Duodenal mucosa (tissue), 2 donors: ENCODE results near the gene TBC1D8.

ENCODE experiments used
- H3K27ac ChIP-seq: one replicate; pipeline ENCODE4 v1.7.0; 2013; ENCODE audit warnings: low read depth, low read length
- H3K27me3 ChIP-seq, 2 donors: one replicate each; pipeline ENCODE4 v1.7.0; 2013; ENCODE audit warnings: low read length in 2 of 2, control low read depth in 1 of 2; ENCODE audit not compliant: insufficient read depth in 2 of 2, control insufficient read depth in 1 of 2
- H3K36me3 ChIP-seq, 2 donors: one replicate each; pipeline ENCODE4 v1.7.0; 2013; ENCODE audit warnings: low read length in 2 of 2, control low read depth in 1 of 2; ENCODE audit not compliant: insufficient read depth in 2 of 2, control insufficient read depth in 1 of 2
- H3K4me1 ChIP-seq, 2 donors: one replicate each; pipeline ENCODE4 v1.7.0; 2013; ENCODE audit warnings: low read length in 2 of 2, control low read depth in 1 of 2; ENCODE audit not compliant: insufficient read depth in 2 of 2, control insufficient read depth in 1 of 2
- H3K4me3 ChIP-seq, 2 donors: one replicate each; pipeline ENCODE4 v1.7.0; 2013; ENCODE audit warnings: low read length in 2 of 2, low read depth in 1 of 2
- H3K9ac ChIP-seq, 2 donors: one replicate each; pipeline ENCODE4 v1.7.0; 2013; ENCODE audit warnings: low read length in 2 of 2, low read depth in 1 of 2
- H3K9me3 ChIP-seq, 2 donors: one replicate each; pipeline ENCODE4 v1.7.0; 2013; ENCODE audit warnings: low read length in 2 of 2, control low read depth in 1 of 2; ENCODE audit not compliant: control insufficient read depth in 1 of 2

TBC1D8 gene

GRCh38 chr2:101151146-101151858 lies at the start of gene TBC1D8:
TSS of gene TBC1D8 (minus strand) at chr2:101151382. CDS start at chr2:101151253, 129 bp downstream.
- Histone ChIP-seq H3K27ac (peak within 1 kb of the TSS; percentile 70), H3K27me3 (no peaks in the 10 kb centered on the region), H3K9me3 (no peaks in the 10 kb centered on the region), H3K4me3 (peak within 1 kb of the TSS; percentile 75 to 78), H3K36me3 (no peaks in the 10 kb centered on the region), H3K9ac (peak within 1 kb of the TSS; percentile 59 to 66), H3K4me1 (peaks cover 15 to 20% of the 10 kb centered on the region in 2 donors)

- H3K36me3 ChIP-seq: no peaks in the 10 kb centered on the region
- H3K9ac ChIP-seq: no peak overlapping the region
- no peaks in the 10 kb centered on the region for H3K27me3 ChIP-seq
- H3K27ac ChIP-seq: no peak overlapping the region
- H3K4me1 ChIP-seq: no peaks in the 10 kb centered on the region
- H3K9me3 ChIP-seq: no peaks in the 10 kb centered on the region
- no peak overlapping the region for H3K4me3 ChIP-seq
Measured at GRCh38 chr2:101200676-101201075, 49.5 kb upstream of the TBC1D8 start.

GRCh38 chr2:101199251-101199791 lies 48.1 kb upstream of the TBC1D8 start:
- no peaks in the 10 kb centered on the region for H3K27me3 ChIP-seq

GRCh38 chr2:101197814-101198213 lies 46.6 kb upstream of the TBC1D8 start:
- Histone ChIP-seq H3K27ac (no peak overlapping the region), H3K4me1 (no peaks in the 10 kb centered on the region), H3K9ac (no peak overlapping the region), H3K27me3 (no peaks in the 10 kb centered on the region), H3K9me3 (no peaks in the 10 kb centered on the region), H3K4me3 (no peak overlapping the region), H3K36me3 (no peaks in the 10 kb centered on the region)

More at GRCh38 chr2:101199251-101199791, 48.1 kb upstream of the TBC1D8 start:
- Histone ChIP-seq H3K4me1 (no peaks in the 10 kb centered on the region), H3K27ac (no peak overlapping the region), H3K36me3 (no peaks in the 10 kb centered on the region), H3K9ac (no peak overlapping the region), H3K4me3 (no peak overlapping the region), H3K9me3 (no peaks in the 10 kb centered on the region)

GRCh38 chr2:101197215-101197745 lies 46.1 kb upstream of the TBC1D8 start:
- Histone ChIP-seq H3K4me1 (no peaks in the 10 kb centered on the region), H3K4me3 (no peak overlapping the region), H3K9ac (no peak overlapping the region), H3K9me3 (no peaks in the 10 kb centered on the region), H3K27ac (no peak overlapping the region), H3K36me3 (no peaks in the 10 kb centered on the region), H3K27me3 (no peaks in the 10 kb centered on the region)

- Histone ChIP-seq H3K27me3 (no peaks in the 10 kb centered on the region), H3K9ac (no peak overlapping the region), H3K9me3 (no peaks in the 10 kb centered on the region), H3K4me1 (no peaks in the 10 kb centered on the region), H3K27ac (no peak overlapping the region), H3K4me3 (no peak overlapping the region), H3K36me3 (no peaks in the 10 kb centered on the region)
Measured at GRCh38 chr2:101195871-101196661, 44.9 kb upstream of the TBC1D8 start.

GRCh38 chr2:101193033-101193626 lies 41.9 kb upstream of the TBC1D8 start:
- peaks cover 0 to 8% of the 10 kb centered on the region in 2 donors for H3K4me1 ChIP-seq
- no peaks in the 10 kb centered on the region for H3K27me3 ChIP-seq
- no peak overlapping the region for H3K4me3 ChIP-seq
- no peak overlapping the region for H3K9ac ChIP-seq
- H3K9me3 ChIP-seq: peaks cover 0 to 8% of the 10 kb centered on the region in 2 donors
- no peak overlapping the region for H3K27ac ChIP-seq
- no peaks in the 10 kb centered on the region for H3K36me3 ChIP-seq

GRCh38 chr2:101190747-101191516 lies 39.8 kb upstream of the TBC1D8 start:
- Histone ChIP-seq H3K36me3 (no peaks in the 10 kb centered on the region), H3K27me3 (no peaks in the 10 kb centered on the region), H3K9me3 (peaks cover 0 to 8% of the 10 kb centered on the region in 2 donors), H3K4me1 (peaks cover 0 to 8% of the 10 kb centered on the region in 2 donors), H3K9ac (no peak overlapping the region), H3K4me3 (no peak overlapping the region), H3K27ac (peak overlapping the region; percentile 51)

- no peak overlapping the region for H3K9ac ChIP-seq
- H3K27me3 ChIP-seq: no peaks in the 10 kb centered on the region
Measured at GRCh38 chr2:101188683-101189405, 37.7 kb upstream of the TBC1D8 start.

More at GRCh38 chr2:101188683-101189405, 37.7 kb upstream of the TBC1D8 start:
- Histone ChIP-seq H3K4me1 (peaks cover 0 to 8% of the 10 kb centered on the region in 2 donors), H3K4me3 (peak overlapping the region in 1 of 2 donors; percentile 22), H3K27ac (no peak overlapping the region), H3K36me3 (no peaks in the 10 kb centered on the region), H3K9me3 (peaks cover 0 to 8% of the 10 kb centered on the region in 2 donors)
